HepG2 (cell line): ENCODE data around the gene ESYT1. TPM values are rescaled to one million over a fixed set of nuclear protein-coding genes. Genes with fewer than 3 reads are reported as not detected.

ENCODE experiments used
- AHR ChIP-seq: IDR thresholded peaks from 2 replicates; pipeline ENCODE4 v1.6.1; 2018; ENCODE audit warnings: missing genetic modification reagents, missing compliant biosample characterization
- FOXC1 ChIP-seq: sonication (generic); formaldehyde crosslinking; IDR thresholded peaks from 2 replicates; pipeline ENCODE4 v1.8.0; 2022; ENCODE audit warnings: mild to moderate bottlenecking, missing genetic modification reagents, borderline replicate concordance
- GRHL1 ChIP-seq: sonication (generic); formaldehyde crosslinking; conservative IDR thresholded peaks from 2 replicates; pipeline ENCODE4 v1.8.0; 2022; ENCODE audit warnings: missing genetic modification reagents
- ISL2 ChIP-seq: sonication (generic); formaldehyde crosslinking; IDR thresholded peaks from 2 replicates; pipeline ENCODE4 v1.5.0; 2020; ENCODE audit warnings: missing genetic modification reagents
- KDM5A ChIP-seq: fragments of 200-600 bp; sonication (generic); IDR thresholded peaks from 2 replicates; pipeline ENCODE4 v1.7.0; 2018; ENCODE audit warnings: antibody characterized with exemption, mild to moderate bottlenecking, low read length, borderline replicate concordance
- KLF13 ChIP-seq: sonication (generic); formaldehyde crosslinking; IDR thresholded peaks from 2 replicates; pipeline ENCODE4 v1.4.0; 2020; ENCODE audit warnings: mild to moderate bottlenecking, missing genetic modification reagents
- KLF6 ChIP-seq: IDR thresholded peaks from 2 replicates; pipeline ENCODE4 v1.8.0; 2016; ENCODE audit warnings: missing biosample characterization, missing genetic modification reagents
- MAFK ChIP-seq, 2 experiments: IDR thresholded peaks in 1 of 2; conservative IDR thresholded peaks in 1 of 2; 2 replicates each; pipeline ENCODE4 v1.6.1; 2011; ENCODE audit warnings: improper control_type of control experiment in 2 of 2, low read length in 2 of 2
- NFE2 ChIP-seq: sonication (generic); formaldehyde crosslinking; IDR thresholded peaks from 2 replicates; pipeline ENCODE4 v1.4.0; 2020; ENCODE audit warnings: missing genetic modification reagents
- NPAS2 ChIP-seq: sonication (generic); formaldehyde crosslinking; IDR thresholded peaks from 2 replicates; pipeline ENCODE4 v1.8.0; 2022; ENCODE audit warnings: mild to moderate bottlenecking, missing genetic modification reagents, borderline replicate concordance
- NR3C1 ChIP-seq: sonication (generic); formaldehyde crosslinking; IDR thresholded peaks from 2 replicates; pipeline ENCODE4 v1.4.0; 2020; ENCODE audit warnings: missing genetic modification reagents
- POLR2AphosphoS5 ChIP-seq: IDR thresholded peaks from 2 replicates; pipeline ENCODE4 v1.6.1; 2012; ENCODE audit warnings: low read depth, low read length
- SALL2 ChIP-seq: sonication (generic); formaldehyde crosslinking; IDR thresholded peaks from 2 replicates; pipeline ENCODE4 v1.8.1; 2023; ENCODE audit warnings: mild to moderate bottlenecking, missing genetic modification reagents, inconsistent platforms
- SP1 ChIP-seq, 2 experiments: fragments of 450-650 bp in 1 of 2; sonication (generic) in 1 of 2; formaldehyde crosslinking in 1 of 2; IDR thresholded peaks; 2 replicates each; pipeline versions ENCODE4 v1.4.0 to v1.6.1; 2016 to 2020; ENCODE audit warnings: missing genetic modification reagents in 1 of 2
- ZBTB7B ChIP-seq: sonication (generic); formaldehyde crosslinking; IDR thresholded peaks from 2 replicates; pipeline ENCODE4 v1.4.0; 2020; ENCODE audit warnings: missing genetic modification reagents
- ZIK1 ChIP-seq: sonication (generic); formaldehyde crosslinking; IDR thresholded peaks from 2 replicates; pipeline ENCODE4 v1.5.0; 2020; ENCODE audit warnings: mild to moderate bottlenecking, low read depth, missing genetic modification reagents, borderline replicate concordance
- ZNF280B ChIP-seq: sonication (generic); formaldehyde crosslinking; IDR thresholded peaks from 2 replicates; pipeline ENCODE4 v1.5.0; 2020; ENCODE audit warnings: missing genetic modification reagents, mild to moderate bottlenecking, borderline replicate concordance
- ZNF282 ChIP-seq: fragments of 450-650 bp; IDR thresholded peaks from 2 replicates; pipeline ENCODE4 v1.6.1; 2018; ENCODE audit not compliant: partially characterized antibody
- ZNF317 ChIP-seq: sonication (generic); formaldehyde crosslinking; IDR thresholded peaks from 2 replicates; pipeline ENCODE4 v1.5.0; 2020; ENCODE audit warnings: mild to moderate bottlenecking, missing genetic modification reagents
- ZNF34 ChIP-seq: sonication (generic); formaldehyde crosslinking; IDR thresholded peaks from 2 replicates; pipeline ENCODE4 v1.4.0; 2020; ENCODE audit warnings: mild to moderate bottlenecking, missing genetic modification reagents, borderline replicate concordance
- ZNF441 ChIP-seq: sonication (generic); formaldehyde crosslinking; IDR thresholded peaks from 2 replicates; pipeline ENCODE4 v1.7.0; 2021; ENCODE audit warnings: missing genetic modification reagents, borderline replicate concordance
- ZNF460 ChIP-seq: sonication (generic); formaldehyde crosslinking; IDR thresholded peaks from 2 replicates; pipeline ENCODE4 v1.5.1; 2020; ENCODE audit warnings: missing genetic modification reagents, mild to moderate bottlenecking, borderline replicate concordance
- ZNF747 ChIP-seq: sonication (generic); formaldehyde crosslinking; IDR thresholded peaks from 2 replicates; pipeline ENCODE4 v1.8.1; 2023; ENCODE audit warnings: missing genetic modification reagents, mild to moderate bottlenecking, borderline replicate concordance
- ZNF790 ChIP-seq: sonication (generic); formaldehyde crosslinking; IDR thresholded peaks from 2 replicates; pipeline ENCODE4 v1.8.0; 2022; ENCODE audit warnings: missing genetic modification reagents, mild to moderate bottlenecking, borderline replicate concordance
- ZSCAN22 ChIP-seq: sonication (generic); formaldehyde crosslinking; IDR thresholded peaks from 2 replicates; pipeline ENCODE4 v1.4.0; 2020; ENCODE audit warnings: mild to moderate bottlenecking, missing genetic modification reagents
- polyA plus RNA-seq, 8 experiments: library from polyadenylated mRNA; depleted of rRNA in 3 of 8; stranded (reverse) in 7 of 8; unstranded in 1 of 8; fragments of >200 nt; fragmentation: Illumina TruSeq in 4 of 8; extraction: Trizol in 4 of 8; gene quantifications; 2 replicates each; pipeline versions ENCODE4 v1.2.1 to v1.2.3, GENCODE V29; 2011 to 2016; ENCODE audit warnings: low read depth in 4 of 8, missing spikeins in 1 of 8, mixed read lengths in 1 of 8; ENCODE audit not compliant: insufficient read depth in 1 of 8
- total RNA-seq, 5 experiments: library from RNA; depleted of rRNA; stranded (reverse); fragments of >200 nt; fragmentation: Illumina TruSeq; extraction: Trizol; gene quantifications; 2 replicates each; pipeline ENCODE4 v1.2.3, GENCODE V29; 2016; ENCODE audit warnings: low read depth in 1 of 5

Gene ESYT1
- total and polyA plus RNA-seq, 2 of the 13 experiments (the other 11 are each of a cell fraction or from before 2014, with no cell fraction given), result 66.9 to 71.0 TPM

- TF ChIP-seq AHR, result no peak; the same call in 1 of the 2 replicates
- no peak for TF ChIP-seq GRHL1 (CRISPR knock-in tag)
- TF ChIP-seq KLF6 (CRISPR knock-in tag), result 0 out of 2 replicates have a peak, but pooled peaks have one; percentile 35
- no peak for TF ChIP-seq MAFK (conservative IDR thresholded peaks at IDR 0.05 in 1 of 2, IDR thresholded peaks at IDR 0.05 in 1 of 2; ENCODE audit: low read length in 2 of 2)
- peak; percentile 52 for TF ChIP-seq ISL2
- TF ChIP-seq FOXC1 (CRISPR knock-in tag), result no peak
- peak; percentile 72 for TF ChIP-seq SALL2 (CRISPR knock-in tag)
- TF ChIP-seq SP1 (IDR thresholded peaks at IDR 0.05), result no peak
- TF ChIP-seq SP1 (CRISPR knock-in tag; IDR thresholded peaks at IDR 0.05), result peak; percentile 76
- no peak for TF ChIP-seq KLF13
- no peak for TF ChIP-seq ZNF282
- peak; percentile 73; the same call in 1 of the 2 replicates for TF ChIP-seq ZBTB7B (CRISPR knock-in tag)
- 0 out of 2 replicates have a peak, but pooled peaks have one; percentile 50 for TF ChIP-seq ZNF460 (CRISPR knock-in tag)
- peak; percentile 77 for TF ChIP-seq POLR2AphosphoS5
- TF ChIP-seq NR3C1 (CRISPR knock-in tag), result no peak
- TF ChIP-seq NPAS2 (CRISPR knock-in tag), result no peak
- peak; percentile 85 for TF ChIP-seq ZNF747
- no peak; the same call in 1 of the 2 replicates for TF ChIP-seq ZNF441 (CRISPR knock-in tag)
- peak; percentile 47; the same call in 1 of the 2 replicates for TF ChIP-seq ZNF317 (CRISPR knock-in tag)
- no peak; the same call in 1 of the 2 replicates for TF ChIP-seq ZNF790 (CRISPR knock-in tag)
- no peak for TF ChIP-seq NFE2 (CRISPR knock-in tag)
- no peak for TF ChIP-seq ZIK1 (CRISPR knock-in tag)
- TF ChIP-seq ZSCAN22, result no peak
- no peak for TF ChIP-seq ZNF34 (CRISPR knock-in tag)
- TF ChIP-seq KDM5A, result 0 out of 2 replicates have a peak, but pooled peaks have one; percentile 13
- no peak for TF ChIP-seq ZNF280B
Measured at GRCh38 chr12:56079723-56080555, 48.1 kb upstream of the ESYT1 start, which contains the start of gene ERBB3 (continued).
